Vagina (tissue), 2 donors: ENCODE results near the gene HDDC3. TPM values are rescaled to one million over a fixed set of nuclear protein-coding genes. Genes with fewer than 3 reads are reported as not detected.
A peak's percentile ranks its signal among the peaks of the same experiment; 100 is the strongest.

Source experiments
- DNase-seq, 2 donors: peaks; one replicate each; pipeline ENCODE4 v3.0.0-alpha.2; 2017; ENCODE audit errors: extremely low spot score in 2 of 2
- H3K27ac ChIP-seq: fragments of 200-600 bp; sonication (generic); one replicate; pipeline ENCODE4 v1.5.1; 2019
- H3K27me3 ChIP-seq: fragments of 200-600 bp; sonication (generic); one replicate; pipeline ENCODE4 v1.5.1; 2019
- H3K36me3 ChIP-seq, 2 donors: fragments of 200-600 bp; sonication (generic); one replicate each; pipeline ENCODE4 v1.5.1; 2017 to 2019
- H3K4me1 ChIP-seq: fragments of 200-600 bp; sonication (generic); one replicate; pipeline ENCODE4 v1.5.1; 2019
- H3K4me3 ChIP-seq, 2 donors: fragments of 200-600 bp; sonication (generic); 1 replicate in 1 of 2; 2 replicates in 1 of 2; pipeline ENCODE4 v1.5.1; 2016 to 2019
- H3K9me3 ChIP-seq: fragments of 200-600 bp; sonication (generic); one replicate; pipeline ENCODE4 v1.5.1; 2019
- CTCF ChIP-seq, 3 experiments: fragments of 450-650 bp in 2 of 3; fragments of 200-600 bp in 1 of 3; sonication (generic) in 1 of 3; IDR thresholded peaks; one replicate each; pipeline ENCODE4 v1.5.1; 2017 to 2019; ENCODE audit warnings: antibody characterized with exemption in 3 of 3, mild to moderate bottlenecking in 2 of 3, moderate library complexity in 2 of 3
- POLR2A ChIP-seq, 2 donors: fragments of 450-650 bp; IDR thresholded peaks; one replicate each; pipeline ENCODE4 v1.6.1; 2017; ENCODE audit warnings: antibody characterized with exemption in 2 of 2, mild to moderate bottlenecking in 2 of 2, moderate library complexity in 2 of 2
- POLR2AphosphoS5 ChIP-seq, 2 donors: sonication (generic); formaldehyde crosslinking; IDR thresholded peaks; one replicate each; pipeline ENCODE4 v1.9.0; 2017; ENCODE audit warnings: antibody characterized with exemption in 2 of 2, mild to moderate bottlenecking in 2 of 2, low read depth in 1 of 2; ENCODE audit not compliant: insufficient read depth in 1 of 2
- intact Hi-C: fragments of 100-400 bp; cut with DNase I; formaldehyde crosslinking; loops from one replicate; pipeline ENCODE4 v1.15.1; 2023
- total RNA-seq: library from RNA; depleted of rRNA; stranded (reverse); fragments of >200 nt; gene quantifications from one replicate; pipeline ENCODE4 v1.2.3, GENCODE V29; 2016

The HDDC3 gene
- total RNA-seq, 1 donor from 2014 or later, result 7.9 TPM

GRCh38 chr15:90953947-90954711, 21.8 kb upstream of the HDDC3 start:
- no peak overlapping the region for H3K27ac ChIP-seq
- intact Hi-C loops, result no loop called here
- no peaks in the 10 kb centered on the region for H3K9me3 ChIP-seq
- DNase-seq, result no peak
- H3K36me3 ChIP-seq, result peaks cover 0 to 41% of the 10 kb centered on the region in 2 donors
- no peaks in the 10 kb centered on the region for H3K27me3 ChIP-seq
- peaks cover 27% of the 10 kb centered on the region for H3K4me1 ChIP-seq
- peak overlapping the region; percentile 85 to 95 for H3K4me3 ChIP-seq
- TF ChIP-seq POLR2AphosphoS5 (IDR thresholded peaks at IDR 0.05; ENCODE audit: insufficient read depth in 1 of 2, low read depth in 1 of 2) (no peak), CTCF (IDR thresholded peaks at IDR 0.05) (no peak), POLR2A (IDR thresholded peaks at IDR 0.05) (no peak)

DNA sequence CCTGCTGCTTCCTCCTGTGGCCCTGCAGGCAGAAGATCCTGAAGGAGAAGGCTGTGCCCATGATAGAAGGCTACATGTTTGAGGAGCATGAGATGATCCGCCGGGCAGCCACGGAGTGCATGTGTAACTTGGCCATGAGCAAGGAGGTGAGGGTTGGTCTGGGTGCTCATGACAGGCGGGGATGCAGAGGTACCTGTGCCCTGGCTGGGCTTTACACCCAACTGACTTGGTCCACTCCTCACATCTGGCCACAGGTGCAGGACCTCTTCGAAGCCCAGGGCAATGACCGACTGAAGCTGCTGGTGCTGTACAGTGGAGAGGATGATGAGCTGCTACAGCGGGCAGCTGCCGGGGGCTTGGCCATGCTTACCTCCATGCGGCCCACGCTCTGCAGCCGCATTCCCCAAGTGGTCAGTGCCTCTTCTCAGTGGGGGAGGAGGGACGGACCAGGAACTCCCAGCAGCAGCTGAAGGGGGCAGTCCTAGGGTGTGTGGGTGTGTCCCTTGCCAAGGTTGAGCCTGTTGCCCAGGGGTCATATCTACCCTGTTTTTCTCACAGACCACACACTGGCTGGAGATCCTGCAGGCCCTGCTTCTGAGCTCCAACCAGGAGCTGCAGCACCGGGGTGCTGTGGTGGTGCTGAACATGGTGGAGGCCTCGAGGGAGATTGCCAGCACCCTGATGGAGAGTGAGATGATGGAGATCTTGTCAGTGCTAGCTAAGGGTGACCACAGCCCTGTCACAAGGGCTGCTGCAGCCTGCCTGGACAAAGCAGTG, 20.7 kb upstream of the HDDC3 start:
- intact Hi-C loops, result no loop called here
- Histone ChIP-seq H3K4me3 (no peak overlapping the region), H3K27me3 (no peaks in the 10 kb centered on the region), H3K9me3 (no peaks in the 10 kb centered on the region), H3K36me3 (peaks cover 0 to 48% of the 10 kb centered on the region in 2 donors), H3K4me1 (peaks cover 27% of the 10 kb centered on the region), H3K27ac (no peak overlapping the region)
- no peak for DNase-seq
- TF ChIP-seq POLR2AphosphoS5 (IDR thresholded peaks at IDR 0.05; ENCODE audit: insufficient read depth in 1 of 2, low read depth in 1 of 2) (no peak), POLR2A (IDR thresholded peaks at IDR 0.05) (no peak), CTCF (IDR thresholded peaks at IDR 0.05) (no peak)

GRCh38 chr15:90950676-90951075, 18.3 kb upstream of the HDDC3 start:
- H3K27me3 ChIP-seq, result no peaks in the 10 kb centered on the region
- intact Hi-C loops, result no loop called here
- no peak overlapping the region for H3K27ac ChIP-seq
- peaks cover 0 to 67% of the 10 kb centered on the region in 2 donors for H3K36me3 ChIP-seq
- no peak for TF ChIP-seq CTCF (IDR thresholded peaks at IDR 0.05)
- TF ChIP-seq POLR2A (IDR thresholded peaks at IDR 0.05), result no peak
- no peak for TF ChIP-seq POLR2AphosphoS5 (IDR thresholded peaks at IDR 0.05; ENCODE audit: insufficient read depth in 1 of 2, low read depth in 1 of 2)
- no peaks in the 10 kb centered on the region for H3K9me3 ChIP-seq
- peaks cover 6% of the 10 kb centered on the region for H3K4me1 ChIP-seq
- DNase-seq, result no peak
- no peak overlapping the region for H3K4me3 ChIP-seq

- no peak for DNase-seq
- Histone ChIP-seq H3K36me3 (peaks cover 0 to 71% of the 10 kb centered on the region in 2 donors), H3K4me1 (peaks cover under 1% of the 10 kb centered on the region), H3K4me3 (no peak overlapping the region), H3K27me3 (no peaks in the 10 kb centered on the region), H3K9me3 (no peaks in the 10 kb centered on the region), H3K27ac (no peak overlapping the region)
- TF ChIP-seq CTCF (IDR thresholded peaks at IDR 0.05) (no peak), POLR2A (IDR thresholded peaks at IDR 0.05) (no peak), POLR2AphosphoS5 (IDR thresholded peaks at IDR 0.05; ENCODE audit: insufficient read depth in 1 of 2, low read depth in 1 of 2) (no peak)
- intact Hi-C loops, result loop anchor here (10.0 kb wide), 1 partner anchor 315 kb away; no protein-coding TSS in a partner anchor
These were observed 17.8 kb upstream of the HDDC3 start for GRCh38 chr15:90949979-90950675.
